Parathyroid adenoma (tissue), 2 donors: ENCODE measurements around the gene CNGB1.

Experiments used
- H2AFZ ChIP-seq: fragments of 300-600 bp; sonication (generic); one replicate; pipeline ENCODE4 v1.7.0; 2017; ENCODE audit warnings: antibody characterized with exemption, mild to moderate bottlenecking
- H3K27ac ChIP-seq: fragments of 300-600 bp; sonication (generic); one replicate; pipeline ENCODE4 v1.7.0; 2017
- H3K27me3 ChIP-seq: fragments of 300-600 bp; sonication (generic); one replicate; pipeline ENCODE4 v1.7.0; 2017; ENCODE audit warnings: low read length; ENCODE audit not compliant: control insufficient read depth, insufficient read depth
- H3K36me3 ChIP-seq: fragments of 300-600 bp; sonication (generic); one replicate; pipeline ENCODE4 v1.7.0; 2017; ENCODE audit warnings: low read length; ENCODE audit not compliant: control insufficient read depth, insufficient read depth
- H3K4me1 ChIP-seq: fragments of 300-600 bp; sonication (generic); one replicate; pipeline ENCODE4 v1.7.0; 2017; ENCODE audit warnings: control low read depth
- H3K4me2 ChIP-seq: fragments of 300-600 bp; sonication (generic); one replicate; pipeline ENCODE4 v1.7.0; 2017; ENCODE audit warnings: low read length
- H3K4me3 ChIP-seq: fragments of 300-600 bp; sonication (generic); one replicate; pipeline ENCODE4 v1.7.0; 2017; ENCODE audit warnings: low read depth, low read length
- H3K79me2 ChIP-seq: fragments of 300-600 bp; sonication (generic); one replicate; pipeline ENCODE4 v1.7.0; 2017; ENCODE audit warnings: control low read depth
- H3K9ac ChIP-seq: fragments of 300-600 bp; sonication (generic); one replicate; pipeline ENCODE4 v1.7.0; 2017; ENCODE audit warnings: mild to moderate bottlenecking
- H3K9me3 ChIP-seq: fragments of 300-600 bp; sonication (generic); one replicate; pipeline ENCODE4 v1.7.0; 2017; ENCODE audit warnings: low read length; ENCODE audit not compliant: control insufficient read depth
- TF ChIP-seq, protein P1 (sequence below): fragments of 300-600 bp; sonication (generic); IDR thresholded peaks from one replicate; pipeline ENCODE4 v1.7.0; 2017; ENCODE audit warnings: antibody characterized with exemption, mild to moderate bottlenecking
- donor health status: primary hyperparathyroidism.

Gene CNGB1

DNA sequence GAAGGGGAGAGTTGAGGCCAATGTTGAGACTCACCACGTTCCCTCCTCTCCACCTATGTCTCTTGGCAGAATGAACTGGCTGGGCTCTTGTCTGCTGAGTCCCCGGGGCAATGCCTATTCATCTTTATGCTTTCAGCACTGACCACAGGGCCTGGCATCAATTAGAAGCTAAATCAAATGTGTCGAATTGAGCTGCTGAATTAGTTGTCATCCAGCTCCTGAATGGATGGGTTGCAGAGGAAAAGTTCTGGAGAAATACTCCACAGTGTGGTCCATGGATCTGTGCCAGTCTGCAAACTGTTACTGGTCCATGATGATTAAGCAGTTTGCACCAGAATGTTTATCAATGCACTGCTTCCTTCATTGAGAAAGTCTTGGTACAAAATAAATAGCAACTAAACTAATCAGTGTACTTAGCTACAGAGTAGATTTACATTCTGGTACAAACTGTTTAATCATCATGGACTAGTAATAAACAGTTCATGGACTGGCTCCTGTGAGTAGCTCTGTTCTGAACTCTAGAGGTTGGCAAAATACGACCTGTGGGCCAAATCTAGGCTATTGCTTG lies 4.6 kb downstream of the CNGB1 start:
- Histone ChIP-seq H3K79me2 (no peaks in the 10 kb centered on the region), H3K4me2 (no peak overlapping the region), H3K9me3 (no peaks in the 10 kb centered on the region), H2AFZ (no peak overlapping the region), H3K27ac (no peak overlapping the region), H3K4me1 (no peaks in the 10 kb centered on the region), H3K36me3 (no peaks in the 10 kb centered on the region), H3K4me3 (no peak overlapping the region), H3K27me3 (no peaks in the 10 kb centered on the region), H3K9ac (no peak overlapping the region)
- TF ChIP-seq, protein P1, sequence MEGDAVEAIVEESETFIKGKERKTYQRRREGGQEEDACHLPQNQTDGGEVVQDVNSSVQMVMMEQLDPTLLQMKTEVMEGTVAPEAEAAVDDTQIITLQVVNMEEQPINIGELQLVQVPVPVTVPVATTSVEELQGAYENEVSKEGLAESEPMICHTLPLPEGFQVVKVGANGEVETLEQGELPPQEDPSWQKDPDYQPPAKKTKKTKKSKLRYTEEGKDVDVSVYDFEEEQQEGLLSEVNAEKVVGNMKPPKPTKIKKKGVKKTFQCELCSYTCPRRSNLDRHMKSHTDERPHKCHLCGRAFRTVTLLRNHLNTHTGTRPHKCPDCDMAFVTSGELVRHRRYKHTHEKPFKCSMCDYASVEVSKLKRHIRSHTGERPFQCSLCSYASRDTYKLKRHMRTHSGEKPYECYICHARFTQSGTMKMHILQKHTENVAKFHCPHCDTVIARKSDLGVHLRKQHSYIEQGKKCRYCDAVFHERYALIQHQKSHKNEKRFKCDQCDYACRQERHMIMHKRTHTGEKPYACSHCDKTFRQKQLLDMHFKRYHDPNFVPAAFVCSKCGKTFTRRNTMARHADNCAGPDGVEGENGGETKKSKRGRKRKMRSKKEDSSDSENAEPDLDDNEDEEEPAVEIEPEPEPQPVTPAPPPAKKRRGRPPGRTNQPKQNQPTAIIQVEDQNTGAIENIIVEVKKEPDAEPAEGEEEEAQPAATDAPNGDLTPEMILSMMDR = no peak

DNA sequence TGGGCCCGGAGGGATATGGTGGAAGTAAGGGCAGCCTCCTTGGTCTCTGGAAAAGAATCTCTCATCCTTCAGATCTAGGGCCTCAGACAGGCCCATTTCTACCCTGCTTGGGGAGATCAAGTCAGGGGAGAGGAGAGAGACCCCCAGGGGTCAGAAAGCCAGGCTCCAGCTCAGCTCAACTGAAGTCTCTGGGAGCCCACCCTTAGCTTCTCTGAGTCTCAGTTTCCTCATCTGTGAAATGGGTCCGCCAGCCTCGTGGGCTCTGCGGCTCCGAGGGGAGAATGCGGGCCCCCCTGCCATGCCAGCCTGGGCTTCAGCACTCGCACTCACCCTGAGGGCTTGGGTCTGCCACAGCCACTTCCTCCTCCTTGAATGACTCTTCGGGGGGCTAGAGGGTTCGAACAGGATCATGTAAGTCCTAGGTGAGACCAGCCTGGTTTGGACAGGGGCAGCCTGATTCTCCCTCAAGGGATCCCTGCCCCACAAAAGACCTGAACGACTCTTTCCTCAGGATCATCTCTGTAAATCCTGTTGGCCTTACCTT lies 6.7 kb downstream of the CNGB1 start:
- Histone ChIP-seq H3K9ac (no peak overlapping the region), H3K27me3 (no peaks in the 10 kb centered on the region)

DNA sequence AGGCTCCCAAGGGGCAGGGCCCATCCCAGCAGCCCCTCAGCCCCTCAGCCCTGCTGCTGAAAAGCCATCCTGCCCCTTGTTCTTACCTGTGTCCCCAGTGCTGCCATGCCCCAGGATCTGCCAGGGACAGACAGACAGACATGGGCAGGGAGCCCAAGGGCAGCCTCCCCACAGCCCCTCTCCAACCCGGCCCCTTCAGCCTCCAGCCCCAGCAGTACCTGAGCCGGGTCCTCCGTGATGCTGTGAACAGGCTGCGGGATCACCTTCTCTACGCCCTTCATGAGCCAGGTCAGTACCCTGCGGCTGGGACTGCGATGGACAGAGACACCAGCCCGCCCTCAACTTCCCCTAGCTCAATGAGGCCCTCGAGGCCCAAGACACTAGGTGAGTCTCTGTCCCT lies 8.2 kb downstream of the CNGB1 start:
- H3K27ac ChIP-seq = no peak overlapping the region
- H3K79me2 ChIP-seq = no peaks in the 10 kb centered on the region
- no peak overlapping the region for H3K4me3 ChIP-seq
- H3K4me2 ChIP-seq = no peak overlapping the region
- no peak overlapping the region for H3K9ac ChIP-seq
- H3K27me3 ChIP-seq = no peaks in the 10 kb centered on the region
- H2AFZ ChIP-seq = no peak overlapping the region
- TF ChIP-seq, protein P1 = no peak
- no peaks in the 10 kb centered on the region for H3K4me1 ChIP-seq
- H3K36me3 ChIP-seq = no peaks in the 10 kb centered on the region
- H3K9me3 ChIP-seq = no peaks in the 10 kb centered on the region

More for the DNA sequence above, 6.7 kb downstream of the CNGB1 start:
- Histone ChIP-seq H3K27ac (no peak overlapping the region), H3K79me2 (no peaks in the 10 kb centered on the region), H2AFZ (no peak overlapping the region), H3K9me3 (no peaks in the 10 kb centered on the region), H3K4me3 (no peak overlapping the region), H3K4me2 (no peak overlapping the region), H3K36me3 (no peaks in the 10 kb centered on the region), H3K4me1 (no peaks in the 10 kb centered on the region)
- TF ChIP-seq, protein P1 = no peak

DNA sequence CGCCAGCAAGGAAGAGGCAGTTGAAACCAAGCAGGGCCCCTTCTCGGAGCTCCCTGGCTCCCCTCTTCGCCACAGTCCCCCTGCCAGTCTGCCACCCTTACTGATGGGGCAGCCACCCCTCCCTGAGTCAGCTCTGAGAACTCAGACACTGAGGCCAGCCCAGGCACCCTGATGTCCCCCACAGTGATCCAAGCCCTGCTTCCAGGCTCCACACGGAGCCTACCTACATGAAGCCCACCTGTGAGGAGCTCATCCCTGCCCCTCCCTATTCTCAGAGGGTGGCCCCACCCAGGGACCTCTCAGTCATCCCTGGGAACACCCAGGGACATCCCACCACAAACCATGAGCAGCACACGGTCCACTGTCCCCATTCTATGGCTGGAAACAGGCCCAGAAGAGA lies 8.9 kb downstream of the CNGB1 start:
- H3K79me2 ChIP-seq = no peaks in the 10 kb centered on the region
- no peak overlapping the region for H3K4me2 ChIP-seq
- H3K36me3 ChIP-seq = no peaks in the 10 kb centered on the region
- no peaks in the 10 kb centered on the region for H3K4me1 ChIP-seq
- no peak overlapping the region for H3K27ac ChIP-seq
- no peaks in the 10 kb centered on the region for H3K27me3 ChIP-seq
- no peak overlapping the region for H2AFZ ChIP-seq
- H3K4me3 ChIP-seq = no peak overlapping the region
- TF ChIP-seq, protein P1 = no peak
- no peaks in the 10 kb centered on the region for H3K9me3 ChIP-seq
- no peak overlapping the region for H3K9ac ChIP-seq

DNA sequence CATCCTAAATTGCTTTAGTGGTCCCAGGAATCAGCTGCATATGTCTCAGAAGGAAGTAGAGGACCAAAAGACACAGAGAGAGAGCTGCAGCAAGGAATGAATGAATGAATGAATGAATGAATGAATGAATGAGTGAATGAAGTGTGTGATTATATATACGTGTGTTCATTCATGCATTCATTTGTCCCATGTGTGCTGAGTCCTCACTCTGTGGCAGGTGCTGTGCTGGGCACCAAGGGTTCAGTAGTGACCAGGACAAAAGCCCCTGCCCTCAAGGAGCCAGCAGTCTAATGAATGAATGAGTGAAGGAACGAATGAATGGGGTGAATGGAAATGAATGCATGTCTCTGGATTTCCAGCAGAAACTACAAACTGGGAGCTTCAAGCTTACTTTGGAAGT lies 9.4 kb downstream of the CNGB1 start:
- Histone ChIP-seq H3K36me3 (no peaks in the 10 kb centered on the region), H2AFZ (no peak overlapping the region), H3K27ac (no peak overlapping the region), H3K4me3 (no peak overlapping the region), H3K9me3 (no peaks in the 10 kb centered on the region), H3K79me2 (no peaks in the 10 kb centered on the region), H3K9ac (no peak overlapping the region), H3K4me2 (no peak overlapping the region), H3K27me3 (no peaks in the 10 kb centered on the region), H3K4me1 (no peaks in the 10 kb centered on the region)
- TF ChIP-seq, protein P1 = no peak
